Keratinocyte (primary cell): ENCODE data around the gene SLIT3. TPM values are rescaled to one million over a fixed set of nuclear protein-coding genes. Genes with fewer than 3 reads are reported as not detected.

Experiments
- DNase-seq: peaks from one replicate; pipeline ENCODE4 v3.0.0-alpha.2; 2011; ENCODE audit warnings: low read depth, missing footprints, low spot score
- FAIRE-seq: peaks from 2 replicates; lab custom pipeline; 2011; peaks lifted over from hg19 to GRCh38; lab: Jason Lieb, UNC
- H2AFZ ChIP-seq: 2 replicates; pipeline ENCODE4 v1.6.0; 2012; ENCODE audit warnings: low read length, control low read depth, inconsistent platforms; ENCODE audit not compliant: control insufficient read depth
- H3K27ac ChIP-seq: 2 replicates; pipeline ENCODE4 v1.5.1; 2011; ENCODE audit warnings: low read length; ENCODE audit not compliant: control insufficient read depth, insufficient read depth
- H3K27me3 ChIP-seq: 3 replicates; pipeline ENCODE4 v1.6.0; 2011; ENCODE audit warnings: low read length; ENCODE audit not compliant: control insufficient read depth, insufficient read depth; ENCODE audit errors: extremely low read depth
- H3K36me3 ChIP-seq, 2 experiments: 2 replicates in 1 of 2; 3 replicates in 1 of 2; pipeline ENCODE4 v1.5.1; 2011; ENCODE audit warnings: low read length in 2 of 2, mild to moderate bottlenecking in 1 of 2; ENCODE audit not compliant: control insufficient read depth in 2 of 2, insufficient read depth in 2 of 2; ENCODE audit errors: extremely low read depth in 1 of 2
- H3K4me1 ChIP-seq: 3 replicates; pipeline ENCODE4 v1.5.1; 2011; ENCODE audit warnings: low read length; ENCODE audit not compliant: control insufficient read depth, insufficient read depth; ENCODE audit errors: extremely low read depth
- H3K4me2 ChIP-seq: 3 replicates; pipeline ENCODE4 v1.6.0; 2011; ENCODE audit warnings: low read depth, low read length; ENCODE audit not compliant: control insufficient read depth, insufficient read depth; ENCODE audit errors: extremely low read depth
- H3K4me3 ChIP-seq, 3 experiments: fragments of 200-600 bp in 1 of 3; sonication (generic) in 1 of 3; 2 replicates in 2 of 3; 3 replicates in 1 of 3; pipeline ENCODE4 v1.5.1; 2011 to 2016; ENCODE audit warnings: low read length in 3 of 3, mild to moderate bottlenecking in 3 of 3, control low read depth in 2 of 3, inconsistent platforms in 1 of 3, low read depth in 1 of 3, mixed read lengths in 1 of 3, mixed run types in 1 of 3, moderate library complexity in 1 of 3; ENCODE audit not compliant: control insufficient read depth in 2 of 3, insufficient read depth in 2 of 3; ENCODE audit errors: extremely low read depth in 1 of 3
- H3K79me2 ChIP-seq: 2 replicates; pipeline ENCODE4 v1.6.0; 2012; ENCODE audit warnings: low read length; ENCODE audit not compliant: control insufficient read depth, insufficient read depth
- H3K9ac ChIP-seq: 3 replicates; pipeline ENCODE4 v1.6.0; 2011; ENCODE audit warnings: low read length; ENCODE audit not compliant: control insufficient read depth, insufficient read depth; ENCODE audit errors: extremely low read depth
- H3K9me1 ChIP-seq: 3 replicates; pipeline ENCODE4 v1.6.0; 2011; ENCODE audit warnings: low read length; ENCODE audit not compliant: control insufficient read depth, insufficient read depth; ENCODE audit errors: extremely low read depth
- H3K9me3 ChIP-seq: 2 replicates; pipeline ENCODE4 v1.5.1; 2012; ENCODE audit warnings: low read depth, low read length; ENCODE audit not compliant: control insufficient read depth
- H4K20me1 ChIP-seq: 3 replicates; pipeline ENCODE4 v1.6.0; 2011; ENCODE audit warnings: low read length; ENCODE audit not compliant: control insufficient read depth, insufficient read depth; ENCODE audit errors: extremely low read depth
- EZH2 ChIP-seq: IDR thresholded peaks from one replicate; pipeline ENCODE4 v1.6.1; 2012; ENCODE audit warnings: inconsistent platforms, mild to moderate bottlenecking, low read length, moderate library complexity
- dilution Hi-C: fragments of 300-500 bp; cut with MboI; formaldehyde crosslinking; loops from one replicate; pipeline ENCODE4 v1.7.0; 2020; ENCODE audit warnings: low sequenced_read_pairs; ENCODE audit not compliant: extremely low pct_ligation_motif_present
- polyA plus RNA-seq, 5 experiments: library from polyadenylated mRNA; depleted of rRNA in 3 of 5; stranded (reverse) in 3 of 5; stranded (forward) in 1 of 5; unstranded in 1 of 5; fragments of >200 nt; gene quantifications; 1 replicate in 1 of 5; 2 replicates in 3 of 5; 3 replicates in 1 of 5; pipeline versions ENCODE4 v1.2.1 to v1.2.3, GENCODE V29; 2011 to 2012; ENCODE audit warnings: missing spikeins in 2 of 5, low read depth in 1 of 5, low replicate concordance in 1 of 5
- TF ChIP-seq, protein P1 (sequence below), 3 experiments: IDR thresholded peaks in 1 of 3; conservative IDR thresholded peaks in 1 of 3; optimal IDR thresholded peaks in 1 of 3; 2 replicates in 2 of 3; 3 replicates in 1 of 3; pipeline versions ENCODE3 to v1.5.1; 2011; ENCODE audit warnings: low read length in 3 of 3, mild to moderate bottlenecking in 3 of 3, moderate library complexity in 2 of 3, control low read depth in 1 of 3, inconsistent platforms in 1 of 3; ENCODE audit not compliant: insufficient read depth in 2 of 3; ENCODE audit errors: extremely low read depth in 1 of 3

SLIT3 gene
- polyA plus RNA-seq, 1 donor (not counting 4 experiments of a cell fraction or from before 2014, with no cell fraction given) = 2.4 TPM

DNA sequence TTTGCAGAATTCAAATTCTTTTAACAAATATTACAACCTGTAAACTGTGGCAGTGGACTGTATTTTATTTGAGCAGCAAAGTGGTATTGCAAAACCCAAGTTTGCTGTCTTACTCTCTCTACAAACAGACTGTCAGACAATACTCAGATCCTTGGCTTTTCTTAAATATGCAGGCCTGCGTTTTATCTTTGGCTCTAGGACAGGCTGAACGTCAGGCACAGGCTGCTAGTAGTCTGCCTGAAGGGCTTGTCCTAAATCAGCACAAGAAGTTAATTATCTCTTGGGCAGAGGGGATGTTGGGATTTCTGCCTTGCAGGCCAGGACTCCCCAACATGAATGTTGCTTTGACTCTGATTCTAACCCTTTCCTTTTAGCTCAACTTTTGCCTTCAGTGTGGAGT, 147.5 kb downstream of the SLIT3 start:
- H3K27ac ChIP-seq = no peak overlapping the region
- no peak for DNase-seq
- no peaks in the 10 kb centered on the region for H4K20me1 ChIP-seq
- H2AFZ ChIP-seq = no peak overlapping the region
- FAIRE-seq = no peak
- H3K9ac ChIP-seq = no peak overlapping the region
- no peaks in the 10 kb centered on the region for H3K79me2 ChIP-seq
- no peak overlapping the region for H3K4me3 ChIP-seq
- H3K36me3 ChIP-seq = no peaks in the 10 kb centered on the region
- peaks cover 4% of the 10 kb centered on the region for H3K4me1 ChIP-seq
- dilution Hi-C loops = no loop called here
- H3K27me3 ChIP-seq = no peaks in the 10 kb centered on the region
- TF ChIP-seq, protein P1, sequence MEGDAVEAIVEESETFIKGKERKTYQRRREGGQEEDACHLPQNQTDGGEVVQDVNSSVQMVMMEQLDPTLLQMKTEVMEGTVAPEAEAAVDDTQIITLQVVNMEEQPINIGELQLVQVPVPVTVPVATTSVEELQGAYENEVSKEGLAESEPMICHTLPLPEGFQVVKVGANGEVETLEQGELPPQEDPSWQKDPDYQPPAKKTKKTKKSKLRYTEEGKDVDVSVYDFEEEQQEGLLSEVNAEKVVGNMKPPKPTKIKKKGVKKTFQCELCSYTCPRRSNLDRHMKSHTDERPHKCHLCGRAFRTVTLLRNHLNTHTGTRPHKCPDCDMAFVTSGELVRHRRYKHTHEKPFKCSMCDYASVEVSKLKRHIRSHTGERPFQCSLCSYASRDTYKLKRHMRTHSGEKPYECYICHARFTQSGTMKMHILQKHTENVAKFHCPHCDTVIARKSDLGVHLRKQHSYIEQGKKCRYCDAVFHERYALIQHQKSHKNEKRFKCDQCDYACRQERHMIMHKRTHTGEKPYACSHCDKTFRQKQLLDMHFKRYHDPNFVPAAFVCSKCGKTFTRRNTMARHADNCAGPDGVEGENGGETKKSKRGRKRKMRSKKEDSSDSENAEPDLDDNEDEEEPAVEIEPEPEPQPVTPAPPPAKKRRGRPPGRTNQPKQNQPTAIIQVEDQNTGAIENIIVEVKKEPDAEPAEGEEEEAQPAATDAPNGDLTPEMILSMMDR (optimal IDR thresholded peaks at IDR 0.05 in 1 of 3, IDR thresholded peaks at IDR 0.05 in 1 of 3, conservative IDR thresholded peaks at IDR 0.05 in 1 of 3; ENCODE audit: extremely low read depth in 1 of 3, insufficient read depth in 2 of 3, low read length in 3 of 3) = no peak
- TF ChIP-seq EZH2 = no peak
- H3K4me2 ChIP-seq = no peak overlapping the region
- no peaks in the 10 kb centered on the region for H3K9me3 ChIP-seq
- no peaks in the 10 kb centered on the region for H3K9me1 ChIP-seq

DNA sequence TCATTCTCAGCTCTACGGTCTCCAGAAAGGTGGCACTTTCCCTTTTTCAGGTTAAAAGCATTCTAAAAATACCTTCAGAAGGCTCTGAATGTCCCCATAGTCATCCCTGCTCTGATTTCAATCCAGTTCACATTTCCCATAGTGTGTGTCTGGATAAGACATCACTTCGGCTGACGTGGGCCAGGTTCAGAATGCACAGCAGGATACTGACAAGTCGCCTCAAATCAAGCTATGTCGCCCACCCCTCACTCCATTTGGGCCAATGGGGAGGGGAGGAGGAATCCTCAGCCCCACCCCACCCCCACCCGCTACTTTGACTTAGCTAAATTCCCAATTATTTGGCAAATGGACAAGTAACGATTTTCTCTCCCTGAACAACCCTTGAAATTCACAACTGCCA, 148.0 kb downstream of the SLIT3 start:
- no peaks in the 10 kb centered on the region for H3K9me3 ChIP-seq
- no peaks in the 10 kb centered on the region for H4K20me1 ChIP-seq
- no peak overlapping the region for H3K4me3 ChIP-seq
- peaks cover 4% of the 10 kb centered on the region for H3K4me1 ChIP-seq
- H3K36me3 ChIP-seq = no peaks in the 10 kb centered on the region
- no peak overlapping the region for H2AFZ ChIP-seq
- dilution Hi-C loops = no loop called here
- H3K4me2 ChIP-seq = no peak overlapping the region
- FAIRE-seq = no peak
- H3K9me1 ChIP-seq = no peaks in the 10 kb centered on the region
- TF ChIP-seq, protein P1 (optimal IDR thresholded peaks at IDR 0.05 in 1 of 3, IDR thresholded peaks at IDR 0.05 in 1 of 3, conservative IDR thresholded peaks at IDR 0.05 in 1 of 3; ENCODE audit: extremely low read depth in 1 of 3, insufficient read depth in 2 of 3, low read length in 3 of 3) = no peak
- H3K79me2 ChIP-seq = no peaks in the 10 kb centered on the region
- no peak overlapping the region for H3K27ac ChIP-seq
- DNase-seq = no peak
- no peaks in the 10 kb centered on the region for H3K27me3 ChIP-seq
- no peak overlapping the region for H3K9ac ChIP-seq
